OCI-LY3 (cell line): ENCODE measurements around the gene NUDT19.
"Not testable (repeated sequence)": the region's sequence is repeated elsewhere in the genome, so short reads cannot be mapped to it uniquely, and the experiment has no call there.

Experiments used
- H2AFZ ChIP-seq: fragments of 200-600, 300-600 bp; shearing (Covaris generic); 2 replicates; pipeline ENCODE4 v1.6.0; 2014; ENCODE audit warnings: antibody characterized with exemption, low read depth, low read length
- H3K27ac ChIP-seq: fragments of 200-600, 300-600 bp; sonication (generic); 2 replicates; pipeline ENCODE4 v1.5.1; 2014; ENCODE audit warnings: mild to moderate bottlenecking, low read length, moderate library complexity, mixed read lengths
- H3K27me3 ChIP-seq: fragments of 200-600, 300-600 bp; sonication (generic); 2 replicates; pipeline ENCODE4 v1.6.1; 2014; ENCODE audit warnings: low read depth, low read length, mixed read lengths
- H3K36me3 ChIP-seq: fragments of 200-600, 300-600 bp; sonication (generic); replicated peaks from 2 replicates; pipeline ENCODE3; 2014; ENCODE audit warnings: low read depth, low read length, mixed read lengths
- H3K4me1 ChIP-seq: fragments of 300-600, 200-600 bp; sonication (generic); 2 replicates; pipeline ENCODE4 v1.6.1; 2014; ENCODE audit warnings: low read length, mixed read lengths
- H3K4me2 ChIP-seq: fragments of 200-600, 300-600 bp; sonication (generic); 2 replicates; pipeline ENCODE4 v1.6.1; 2014; ENCODE audit warnings: low read length, mixed read lengths
- H3K4me3 ChIP-seq: fragments of 300-600, 200-600 bp; sonication (generic); 2 replicates; pipeline ENCODE4 v1.5.1; 2014; ENCODE audit warnings: antibody characterized with exemption, mild to moderate bottlenecking, low read length, moderate library complexity
- H3K79me2 ChIP-seq: fragments of 300-600, 200-600 bp; shearing (Covaris generic); 2 replicates; pipeline ENCODE4 v1.6.1; 2014; ENCODE audit warnings: mild to moderate bottlenecking, low read length, mixed read lengths
- H3K9ac ChIP-seq: fragments of 300-600, 200-600 bp; shearing (Covaris generic); 2 replicates; pipeline ENCODE4 v1.6.0; 2014; ENCODE audit warnings: mild to moderate bottlenecking, low read length, moderate library complexity
- H3K9me3 ChIP-seq: fragments of 200-600, 300-600 bp; shearing (Covaris generic); 2 replicates; pipeline ENCODE4 v1.6.1; 2014; ENCODE audit warnings: low read length, mixed read lengths; ENCODE audit not compliant: insufficient read depth
- H4K20me1 ChIP-seq: fragments of 200-600, 300-600 bp; sonication (generic); 2 replicates; pipeline ENCODE4 v1.6.1; 2016; ENCODE audit warnings: low read length, mixed read lengths; ENCODE audit not compliant: insufficient read depth
- CTCF ChIP-seq: fragments of 200-600, 300-600 bp; sonication (generic); IDR thresholded peaks from 2 replicates; pipeline ENCODE4 v1.5.1; 2014; ENCODE audit warnings: antibody characterized with exemption, low read length, low read depth
- EZH2phosphoT487 ChIP-seq: fragments of 200-600 bp; shearing (Covaris generic); IDR thresholded peaks from 2 replicates; pipeline ENCODE4 v1.6.1; 2018; ENCODE audit warnings: antibody characterized with exemption, mixed run types, low read depth

The NUDT19 gene

GRCh38 chr19:32649751-32650150 lies 41.9 kb upstream of the NUDT19 start:
- Histone ChIP-seq H3K27ac (no peak overlapping the region), H3K36me3 (peaks cover 41% of the 10 kb centered on the region), H3K27me3 (no peaks in the 10 kb centered on the region), H4K20me1 (peaks cover 14% of the 10 kb centered on the region; the same call in 1 of the 2 replicates), H3K79me2 (peaks cover 11% of the 10 kb centered on the region), H3K9me3 (no peaks in the 10 kb centered on the region), H3K4me2 (no peak overlapping the region), H2AFZ (no peak overlapping the region), H3K4me1 (peaks cover 35% of the 10 kb centered on the region), H3K9ac (no peak overlapping the region), H3K4me3 (no peak overlapping the region)
- TF ChIP-seq EZH2phosphoT487 (no peak), CTCF (no peak)

- H3K4me1 ChIP-seq = peaks cover 35% of the 10 kb centered on the region
- peaks cover 49% of the 10 kb centered on the region for H3K36me3 ChIP-seq
- peaks cover 14% of the 10 kb centered on the region; the same call in 1 of the 2 replicates for H4K20me1 ChIP-seq
- no peak overlapping the region for H2AFZ ChIP-seq
- H3K27me3 ChIP-seq = no peaks in the 10 kb centered on the region
- TF ChIP-seq CTCF (no peak), EZH2phosphoT487 (no peak)
- H3K9me3 ChIP-seq = no peaks in the 10 kb centered on the region
- H3K4me2 ChIP-seq = no peak overlapping the region
- no peak overlapping the region for H3K27ac ChIP-seq
- H3K79me2 ChIP-seq = peaks cover 18% of the 10 kb centered on the region
- H3K9ac ChIP-seq = no peak overlapping the region
- H3K4me3 ChIP-seq = no peak overlapping the region
Observed at GRCh38 chr19:32650671-32651070, 41.0 kb upstream of the NUDT19 start.

GRCh38 chr19:32651729-32652140 lies 39.9 kb upstream of the NUDT19 start:
- TF ChIP-seq EZH2phosphoT487 (no peak), CTCF (no peak)
- H3K4me3 ChIP-seq = no peak overlapping the region
- peaks cover 14% of the 10 kb centered on the region; the same call in 1 of the 2 replicates for H4K20me1 ChIP-seq
- H3K36me3 ChIP-seq = peaks cover 48% of the 10 kb centered on the region
- no peaks in the 10 kb centered on the region for H3K9me3 ChIP-seq
- no peak overlapping the region for H3K4me2 ChIP-seq
- peaks cover 18% of the 10 kb centered on the region for H3K79me2 ChIP-seq
- no peak overlapping the region for H3K27ac ChIP-seq
- H3K4me1 ChIP-seq = peaks cover 28% of the 10 kb centered on the region
- H3K9ac ChIP-seq = no peak overlapping the region
- H3K27me3 ChIP-seq = no peaks in the 10 kb centered on the region
- H2AFZ ChIP-seq = no peak overlapping the region

- H4K20me1 ChIP-seq = peaks cover 14% of the 10 kb centered on the region; the same call in 1 of the 2 replicates
- H3K27ac ChIP-seq = not testable (repeated sequence)
Observed at GRCh38 chr19:32652331-32652730, 39.3 kb upstream of the NUDT19 start.

More at GRCh38 chr19:32652331-32652730, 39.3 kb upstream of the NUDT19 start:
- H3K27me3 ChIP-seq, H3K4me2 ChIP-seq, H3K9ac ChIP-seq, H3K4me3 ChIP-seq, H3K9me3 ChIP-seq, H2AFZ ChIP-seq: not testable (repeated sequence)
- H3K4me1 ChIP-seq = peaks cover 22% of the 10 kb centered on the region
- peaks cover 18% of the 10 kb centered on the region for H3K79me2 ChIP-seq
- H3K36me3 ChIP-seq = peaks cover 45% of the 10 kb centered on the region
